Superior temporal gyrus (tissue), 1 donor: ENCODE results near the gene SIRPA.

Source experiments
- DNase-seq: peaks from one replicate; pipeline ENCODE4 v3.0.0-alpha.2; 2016; ENCODE audit errors: extremely low spot score

The SIRPA gene

GRCh38 chr20:1887756-1888155, 7.5 kb upstream of the SIRPA start:
- DNase-seq, result no peak

DNA sequence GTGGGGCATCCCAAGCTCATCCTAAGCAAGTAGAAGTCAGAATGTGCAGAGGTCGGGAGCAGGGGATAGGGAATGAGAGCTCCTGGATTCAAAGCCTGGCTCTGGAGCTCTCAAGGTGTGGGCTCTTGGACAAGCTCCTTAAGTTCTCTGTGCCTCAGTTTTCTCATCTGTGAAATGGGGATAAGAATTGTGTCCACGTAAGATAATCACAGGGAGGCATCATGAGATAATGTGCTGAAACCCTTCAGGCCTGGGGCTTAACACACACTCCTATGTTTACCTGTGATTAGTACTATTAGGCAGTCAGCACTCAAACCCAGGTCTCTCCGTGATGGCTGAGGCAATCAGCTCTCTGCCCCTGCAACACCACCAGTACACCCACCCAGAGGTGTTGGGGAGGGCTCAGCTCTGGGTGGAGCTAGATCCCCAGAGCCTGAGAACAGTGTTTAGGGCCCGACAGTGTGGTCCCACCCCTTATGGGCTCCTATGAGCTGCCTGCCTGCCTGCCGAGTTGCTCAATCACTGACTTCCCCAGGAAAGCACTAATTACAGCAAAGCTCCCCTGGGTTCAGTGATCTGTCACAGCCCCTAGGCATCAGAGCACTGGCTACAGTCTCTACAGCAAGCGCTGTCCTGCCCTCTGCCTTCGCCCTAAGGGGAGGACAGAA, 6.3 kb upstream of the SIRPA start:
- DNase-seq, result no peak

- DNase-seq, result no peak
Observed at GRCh38 chr20:1890469-1891262, 4.5 kb upstream of the SIRPA start.

GRCh38 chr20:1891263-1892118, 3.7 kb upstream of the SIRPA start:
- no peak for DNase-seq

DNA sequence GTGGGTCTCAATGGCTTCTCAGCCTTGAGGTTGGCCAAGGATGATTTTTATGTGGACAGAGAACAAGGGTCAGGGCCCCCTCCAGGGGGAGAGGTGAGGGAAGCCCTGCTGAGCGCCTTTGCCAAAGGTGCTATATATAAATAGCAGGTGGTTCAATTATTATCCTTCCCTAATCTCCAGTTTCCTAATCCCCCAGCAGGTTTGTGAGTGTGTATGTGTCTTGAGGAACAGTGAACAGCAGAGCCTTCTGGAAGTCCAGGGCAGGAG, 3.2 kb upstream of the SIRPA start:
- no peak for DNase-seq

GRCh38 chr20:1893721-1894470, 1.3 kb upstream of the SIRPA start:
- DNase-seq, result no peak

GRCh38 chr20:1894471-1894950, 696 bp upstream of the SIRPA start:
- DNase-seq, result no peak

DNA sequence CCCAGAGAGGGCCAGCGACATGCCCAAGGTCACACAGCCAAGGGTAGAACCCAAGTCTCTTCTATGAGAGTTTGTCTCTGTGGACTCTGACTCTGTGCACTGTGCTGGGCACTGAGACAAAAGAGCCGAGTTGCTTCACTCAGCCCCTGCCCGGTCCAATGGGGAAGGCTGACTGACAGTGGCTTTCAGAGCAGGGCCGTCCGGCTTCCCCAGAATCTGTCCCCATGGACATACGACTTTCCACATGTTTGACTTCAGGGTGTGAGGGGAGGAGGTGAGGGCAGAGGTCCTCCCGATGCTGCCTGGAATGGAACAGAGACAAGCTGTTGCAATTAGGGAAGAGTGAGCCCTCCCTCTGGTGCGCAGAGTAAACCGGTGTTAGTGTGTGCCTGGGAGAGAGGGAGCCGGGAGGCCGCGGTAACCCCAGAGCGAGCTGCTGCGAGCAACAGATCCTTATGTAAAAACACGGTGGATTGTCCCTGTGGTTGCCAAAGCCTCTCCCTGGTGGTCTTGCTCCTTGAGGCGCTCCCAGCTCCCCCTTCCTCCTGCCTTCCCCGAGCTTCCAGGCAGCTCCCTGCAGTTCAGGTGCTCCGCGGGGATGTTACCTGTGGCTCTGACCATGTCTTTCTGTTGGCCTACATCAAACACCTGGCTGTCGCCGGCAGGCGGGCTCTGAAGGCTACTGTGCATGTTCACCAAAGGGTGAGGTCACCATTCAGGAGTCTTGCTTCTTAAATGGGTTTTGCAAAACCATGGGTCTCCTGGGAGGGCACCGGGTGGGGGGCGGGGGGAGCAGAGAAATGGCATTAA, 672 bp downstream of the SIRPA start:
- peak; percentile 58 for DNase-seq

- DNase-seq, result peak; percentile 56
Observed at GRCh38 chr20:1896484-1897258, 1.5 kb downstream of the SIRPA start.

GRCh38 chr20:1897541-1897940, 2.3 kb downstream of the SIRPA start:
- peak; percentile 58 for DNase-seq

DNA sequence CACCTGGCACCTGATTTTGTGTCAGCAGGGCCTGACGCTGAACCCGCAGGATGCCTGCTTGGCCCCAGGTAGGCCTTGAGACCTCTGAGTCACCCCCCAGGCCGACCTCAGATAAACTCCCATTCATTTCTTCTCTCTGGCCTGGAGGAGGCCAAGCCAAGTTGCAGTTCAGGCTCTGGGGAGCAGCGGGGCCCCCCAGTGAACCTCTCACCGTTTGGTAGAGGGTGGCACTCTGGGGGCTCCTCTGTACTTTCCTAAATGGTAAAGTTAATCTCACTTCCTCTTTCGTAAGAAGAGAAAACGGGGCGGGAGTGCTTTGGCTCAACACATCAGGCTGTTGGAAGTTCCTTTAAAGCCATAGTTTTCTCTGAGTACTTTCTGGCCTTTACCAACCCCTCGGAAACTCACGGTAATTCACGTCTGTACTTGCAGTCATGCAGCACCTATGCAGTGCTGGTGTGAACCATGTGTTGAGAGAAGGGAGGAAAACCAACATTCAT, 2.8 kb downstream of the SIRPA start:
- DNase-seq, result no peak

DNA sequence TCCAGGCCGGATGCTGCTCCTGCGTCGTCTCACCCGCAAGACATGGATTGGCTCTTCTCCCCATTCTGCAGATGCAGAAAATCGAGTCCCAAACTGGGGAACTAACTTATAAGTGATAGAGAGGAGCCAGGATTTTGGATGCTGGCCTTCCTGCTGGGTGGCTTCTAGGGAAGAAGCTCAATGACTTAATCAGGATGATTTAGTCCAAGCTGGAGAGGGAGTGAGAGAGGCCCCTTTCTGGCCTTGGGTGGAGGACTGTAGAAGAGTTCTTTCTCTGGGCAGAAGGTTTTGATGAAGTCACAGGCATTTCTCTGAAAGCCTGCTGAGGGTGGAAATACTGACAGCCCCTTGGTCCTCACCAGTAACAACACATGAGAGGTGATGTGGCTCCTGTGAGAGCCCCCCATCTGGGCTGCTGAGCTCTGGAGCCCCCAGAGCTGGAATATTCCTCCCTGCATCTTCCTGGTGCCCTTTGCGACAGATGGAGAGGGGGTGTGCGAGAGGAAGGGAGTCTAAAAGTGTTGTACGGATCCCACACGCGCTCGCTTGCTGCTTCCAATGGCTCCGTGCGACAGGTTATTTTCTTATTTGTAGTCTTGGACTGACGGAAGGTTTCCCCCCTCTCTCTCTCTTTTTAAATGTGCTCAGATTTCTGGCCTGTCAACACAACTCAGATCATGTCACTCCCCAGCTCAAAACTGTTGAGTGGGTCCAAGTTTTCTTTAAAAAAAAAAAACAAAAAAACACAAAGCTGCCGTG, 3.5 kb downstream of the SIRPA start:
- DNase-seq, result no peak

DNA sequence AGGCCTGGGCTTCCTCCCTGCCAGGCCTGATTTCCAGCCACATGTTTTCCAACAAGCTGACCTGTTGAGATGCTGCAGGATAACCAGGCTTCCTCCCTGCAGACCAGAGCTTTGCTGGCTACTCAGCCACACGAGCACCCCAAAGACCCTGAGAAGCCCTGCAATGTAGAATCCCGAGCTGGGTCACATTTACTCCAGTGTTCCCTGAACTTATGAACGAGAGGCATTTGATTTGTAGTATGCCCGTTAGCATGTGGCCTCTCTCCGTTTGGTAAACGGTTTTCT, 4.0 kb downstream of the SIRPA start:
- no peak for DNase-seq

GRCh38 chr20:1900321-1900801, 5.2 kb downstream of the SIRPA start:
- DNase-seq, result peak; percentile 67

DNA sequence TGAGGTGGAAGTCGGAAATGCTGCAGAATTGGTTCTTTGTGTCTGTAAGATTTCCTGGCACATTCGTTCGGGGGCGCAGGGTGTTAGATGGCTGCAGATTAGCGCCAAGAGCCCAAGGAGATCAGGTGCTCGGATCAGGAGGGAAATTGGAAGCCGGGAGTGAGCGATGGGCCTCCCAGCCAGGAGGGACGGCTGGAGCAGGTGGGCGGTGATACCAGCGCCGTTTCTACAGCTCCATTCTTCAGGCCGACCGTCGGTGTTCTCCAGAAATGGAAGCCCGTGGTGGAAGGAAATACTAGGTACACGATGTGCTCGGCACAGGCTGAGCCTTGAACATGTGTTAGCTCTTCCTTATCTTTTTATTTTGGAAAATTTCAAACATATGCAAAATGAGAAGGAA, 6.5 kb downstream of the SIRPA start:
- peak; percentile 70 for DNase-seq

- no peak for DNase-seq
Observed at GRCh38 chr20:1902188-1902587, 7.0 kb downstream of the SIRPA start.

DNA sequence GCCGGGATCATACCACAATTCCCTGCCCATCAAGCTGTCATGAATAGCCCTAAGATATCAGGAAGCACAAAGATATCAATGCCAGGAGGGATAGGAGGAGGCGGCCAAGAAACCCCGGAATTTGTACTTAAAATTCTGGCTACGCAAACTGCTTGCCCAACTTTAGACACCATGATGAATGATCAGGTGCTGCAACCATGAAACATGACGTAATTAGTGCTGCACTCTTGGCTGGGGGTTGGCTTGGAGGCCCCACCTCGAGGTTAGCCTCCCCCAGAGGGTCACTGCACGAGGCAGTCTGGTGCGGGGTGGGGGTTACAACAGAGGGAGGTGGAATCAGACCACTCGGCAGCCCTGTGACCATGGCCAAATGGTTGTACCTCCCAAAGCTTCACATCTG, 8.9 kb downstream of the SIRPA start:
- DNase-seq, result no peak

- no peak for DNase-seq
Observed at GRCh38 chr20:1905009-1905408, 9.8 kb downstream of the SIRPA start.

- no peak for DNase-seq
Observed at GRCh38 chr20:1905693-1906092, 10.5 kb downstream of the SIRPA start.
